GM12864 (cell line): ENCODE data around the gene GRID1.
"Not testable (repeated sequence)": the region's sequence is repeated elsewhere in the genome, so short reads cannot be mapped to it uniquely, and the experiment has no call there.

Experiments
- DNase-seq: peaks from one replicate; pipeline ENCODE4 v3.0.0-alpha.2; 2011; ENCODE audit warnings: low read depth
- H3K4me3 ChIP-seq: 2 replicates; pipeline ENCODE4 v1.5.1; 2011; ENCODE audit warnings: mild to moderate bottlenecking, low read depth, low read length, control low read depth
- CTCF ChIP-seq: IDR thresholded peaks from 2 replicates; pipeline ENCODE4 v1.5.1; 2011; ENCODE audit warnings: low read depth, mild to moderate bottlenecking, moderate library complexity, low read length, control low read depth, inconsistent platforms; ENCODE audit errors: missing control alignments

Gene GRID1

GRCh38 chr10:85849315-85849714, 517.3 kb downstream of the GRID1 start:
- TF ChIP-seq CTCF: no peak
- no peak for DNase-seq
- H3K4me3 ChIP-seq: no peak overlapping the region

GRCh38 chr10:85848756-85849155, 517.8 kb downstream of the GRID1 start:
- H3K4me3 ChIP-seq: no peak overlapping the region
- TF ChIP-seq CTCF: no peak
- DNase-seq: no peak

- H3K4me3 ChIP-seq: no peak overlapping the region
- TF ChIP-seq CTCF: no peak
- DNase-seq: no peak
Observed at GRCh38 chr10:85847085-85847484, 519.5 kb downstream of the GRID1 start.

- not testable (repeated sequence) for H3K4me3 ChIP-seq, DNase-seq
Observed at GRCh38 chr10:85838660-85839059, 527.9 kb downstream of the GRID1 start.

GRCh38 chr10:85832988-85833387, 533.6 kb downstream of the GRID1 start:
- H3K4me3 ChIP-seq: no peak overlapping the region
- no peak for TF ChIP-seq CTCF

GRCh38 chr10:85831422-85831821, 535.2 kb downstream of the GRID1 start:
- no peak overlapping the region for H3K4me3 ChIP-seq
- no peak for DNase-seq
- TF ChIP-seq CTCF: no peak

More at GRCh38 chr10:85832988-85833387, 533.6 kb downstream of the GRID1 start:
- DNase-seq: no peak

GRCh38 chr10:85826377-85826776, 540.2 kb downstream of the GRID1 start:
- no peak overlapping the region for H3K4me3 ChIP-seq

More at GRCh38 chr10:85826377-85826776, 540.2 kb downstream of the GRID1 start:
- TF ChIP-seq CTCF: no peak
- no peak for DNase-seq
